HG02623 (cell line): ENCODE data around the gene RIF1.

ENCODE experiments used
- ATAC-seq: cut with Tn5 transposase; IDR thresholded peaks from one replicate; pipeline ENCODE4 v1.9.1; 2021; ENCODE audit warnings: moderate library complexity; ENCODE audit not compliant: unreplicated experiment

RIF1 gene

GRCh38 chr2:151498178-151498577, 88.5 kb downstream of the RIF1 start:
- no peak for ATAC-seq

GRCh38 chr2:151506170-151506569, 96.5 kb downstream of the RIF1 start:
- no peak for ATAC-seq

GRCh38 chr2:151508519-151508918, 98.8 kb downstream of the RIF1 start:
- ATAC-seq, result no peak

- no peak for ATAC-seq
These were observed 109.1 kb downstream of the RIF1 start for GRCh38 chr2:151518802-151519201.

GRCh38 chr2:151520976-151521375, 111.3 kb downstream of the RIF1 start:
- ATAC-seq, result no peak

GRCh38 chr2:151522556-151522955, 112.9 kb downstream of the RIF1 start:
- ATAC-seq, result no peak

- no peak for ATAC-seq
These were observed 114.1 kb downstream of the RIF1 start for GRCh38 chr2:151523850-151524249.

- no peak for ATAC-seq
These were observed 116.2 kb downstream of the RIF1 start for GRCh38 chr2:151525821-151526373.

GRCh38 chr2:151526572-151527090, 116.9 kb downstream of the RIF1 start:
- no peak for ATAC-seq
